H9 (cell line): ENCODE data around the gene ZNF608. TPM values are rescaled to one million over a fixed set of nuclear protein-coding genes. Genes with fewer than 3 reads are reported as not detected.

Experiments used
- DNase-seq: peaks from one replicate; pipeline ENCODE4 v3.0.0-alpha.2; 2017
- H2AFZ ChIP-seq: one replicate; pipeline ENCODE4 v1.6.1; 2013; ENCODE audit warnings: mild to moderate bottlenecking, low read length, control low read depth, moderate library complexity
- H2AK5ac ChIP-seq: 2 replicates; pipeline ENCODE4 v1.6.1; 2013; ENCODE audit warnings: low read length, control low read depth, mixed read lengths; ENCODE audit not compliant: insufficient read length
- H2BK120ac ChIP-seq: one replicate; pipeline ENCODE4 v1.6.1; 2013; ENCODE audit warnings: low read depth, mild to moderate bottlenecking, low read length, control low read depth, inconsistent platforms; ENCODE audit not compliant: poor library complexity, severe bottlenecking
- H2BK12ac ChIP-seq: 2 replicates; pipeline ENCODE4 v1.6.1; 2013; ENCODE audit warnings: low read length, control low read depth, mixed read lengths, low read depth; ENCODE audit not compliant: insufficient read length
- H2BK15ac ChIP-seq: 2 replicates; pipeline ENCODE4 v1.6.1; 2013; ENCODE audit warnings: low read depth, low read length, control low read depth
- H2BK20ac ChIP-seq: one replicate; pipeline ENCODE4 v1.6.1; 2013; ENCODE audit warnings: low read depth, mild to moderate bottlenecking, low read length, control low read depth, inconsistent platforms; ENCODE audit not compliant: poor library complexity, severe bottlenecking
- H2BK5ac ChIP-seq: 2 replicates; pipeline ENCODE4 v1.6.1; 2013; ENCODE audit warnings: low read length, control low read depth, mixed read lengths; ENCODE audit not compliant: insufficient read length
- H3K14ac ChIP-seq: 2 replicates; pipeline ENCODE4 v1.6.1; 2013; ENCODE audit warnings: low read length, control low read depth; ENCODE audit not compliant: insufficient read depth
- H3K18ac ChIP-seq: 2 replicates; pipeline ENCODE4 v1.6.1; 2013; ENCODE audit warnings: low read depth, mild to moderate bottlenecking, mixed read lengths, low read length, control low read depth; ENCODE audit not compliant: insufficient read length
- H3K23ac ChIP-seq: 2 replicates; pipeline ENCODE4 v1.6.1; 2013; ENCODE audit warnings: low read length, control low read depth, mixed read lengths, low read depth; ENCODE audit not compliant: insufficient read length
- H3K23me2 ChIP-seq: 2 replicates; pipeline ENCODE4 v1.6.1; 2013; ENCODE audit warnings: low read depth, mild to moderate bottlenecking, mixed read lengths, low read length, control low read depth; ENCODE audit not compliant: insufficient read length, poor library complexity, severe bottlenecking
- H3K27ac ChIP-seq: 2 replicates; pipeline ENCODE4 v1.5.1; 2013; ENCODE audit warnings: low read length, control low read depth, mixed read lengths, low read depth; ENCODE audit not compliant: insufficient read length
- H3K27me3 ChIP-seq: 2 replicates; pipeline ENCODE4 v1.6.1; 2013; ENCODE audit warnings: low read length, control low read depth, inconsistent platforms; ENCODE audit not compliant: insufficient read depth
- H3K4ac ChIP-seq: 2 replicates; pipeline ENCODE4 v1.6.1; 2013; ENCODE audit warnings: low read depth, mild to moderate bottlenecking, control low read depth, inconsistent platforms, low read length, moderate library complexity
- H3K4me1 ChIP-seq: 2 replicates; pipeline ENCODE4 v1.6.1; 2013; ENCODE audit warnings: low read length, control low read depth, inconsistent platforms; ENCODE audit not compliant: insufficient read depth
- H3K4me2 ChIP-seq: 2 replicates; pipeline ENCODE4 v1.6.1; 2013; ENCODE audit warnings: low read length, control low read depth, mixed read lengths; ENCODE audit not compliant: insufficient read length, insufficient read depth
- H3K56ac ChIP-seq: 2 replicates; pipeline ENCODE4 v1.6.1; 2013; ENCODE audit warnings: low read depth, mild to moderate bottlenecking, mixed read lengths, low read length, control low read depth; ENCODE audit not compliant: insufficient read length
- H3K79me1 ChIP-seq: 2 replicates; pipeline ENCODE4 v1.6.1; 2013; ENCODE audit warnings: low read depth, mild to moderate bottlenecking, moderate library complexity, low read length, control low read depth, inconsistent platforms; ENCODE audit not compliant: insufficient read depth, poor library complexity, severe bottlenecking
- H3K79me2 ChIP-seq: 2 replicates; pipeline ENCODE4 v1.6.1; 2013; ENCODE audit warnings: low read length, control low read depth, inconsistent platforms; ENCODE audit not compliant: insufficient read depth
- H3K9ac ChIP-seq: 2 replicates; pipeline ENCODE4 v1.6.1; 2013; ENCODE audit warnings: low read length, control low read depth, mixed read lengths; ENCODE audit not compliant: insufficient read length; ENCODE audit errors: extremely low read depth
- H3K9me3 ChIP-seq: one replicate; pipeline ENCODE4 v1.6.1; 2013; ENCODE audit warnings: low read depth, low read length, inconsistent platforms; ENCODE audit not compliant: control insufficient read depth
- H3T11ph ChIP-seq: one replicate; pipeline ENCODE4 v1.6.1; 2013; ENCODE audit warnings: mild to moderate bottlenecking, low read length, control low read depth, inconsistent platforms
- H4K20me1 ChIP-seq: one replicate; pipeline ENCODE4 v1.6.1; 2013; ENCODE audit not compliant: control insufficient read depth, insufficient read length, insufficient read depth
- H4K5ac ChIP-seq: 2 replicates; pipeline ENCODE4 v1.6.1; 2013; ENCODE audit warnings: low read depth, mild to moderate bottlenecking, mixed read lengths, low read length, control low read depth; ENCODE audit not compliant: insufficient read length
- H4K8ac ChIP-seq: replicated peaks from 2 replicates; pipeline ENCODE4 v1.6.1; 2013; ENCODE audit warnings: low read length, control low read depth, mixed read lengths, low read depth; ENCODE audit not compliant: insufficient read length
- H4K91ac ChIP-seq: 2 replicates; pipeline ENCODE4 v1.6.1; 2013; ENCODE audit warnings: low read depth, mild to moderate bottlenecking, moderate library complexity, mixed read lengths, low read length, control low read depth; ENCODE audit not compliant: insufficient read length
- H3K27ac Mint-ChIP-seq, 3 experiments: 2 replicates in 2 of 3; 3 replicates in 1 of 3; pipeline ENCODE4 v1.8.0; 2020 to 2021; ENCODE audit warnings: mixed read lengths in 3 of 3, mild to moderate bottlenecking in 1 of 3, moderate library complexity in 1 of 3
- H3K27me3 Mint-ChIP-seq: 2 replicates; pipeline ENCODE4 v1.8.0; 2021; ENCODE audit warnings: low read depth, mild to moderate bottlenecking, moderate library complexity, mixed read lengths
- H3K36me3 Mint-ChIP-seq, 3 experiments: 2 replicates in 2 of 3; 3 replicates in 1 of 3; pipeline ENCODE4 v1.8.0; 2020 to 2021; ENCODE audit warnings: low read depth in 3 of 3, mixed read lengths in 3 of 3; ENCODE audit not compliant: insufficient read depth in 1 of 3
- H3K4me1 Mint-ChIP-seq, 2 experiments: 2 replicates each; pipeline ENCODE4 v1.8.0; 2020; ENCODE audit warnings: mixed read lengths in 2 of 2
- H3K4me3 Mint-ChIP-seq, 2 experiments: 2 replicates in 1 of 2; 3 replicates in 1 of 2; pipeline ENCODE4 v1.8.0; 2020 to 2021; ENCODE audit warnings: mild to moderate bottlenecking in 2 of 2, mixed read lengths in 2 of 2, moderate library complexity in 1 of 2
- H3K9me3 Mint-ChIP-seq, 2 experiments: 2 replicates in 1 of 2; 3 replicates in 1 of 2; pipeline ENCODE4 v1.8.0; 2020; ENCODE audit warnings: mild to moderate bottlenecking in 2 of 2, mixed read lengths in 2 of 2, moderate library complexity in 1 of 2
- WGBS: extraction: QIAGEN DNeasy Blood & Tissue Kit; methylation state at CpG from one replicate; pipeline ENCODE4 v1.1.7; 2013; ENCODE audit warnings: missing lambda C conversion rate, low lambda C conversion rate, mixed read lengths; ENCODE audit not compliant: insufficient read length; ENCODE audit errors: extremely low coverage; 5-methylcytosine and 5-hydroxymethylcytosine counted together
- total RNA-seq: library from RNA; stranded (reverse); gene quantifications from 2 replicates; pipeline ENCODE4 v1.2.1, GENCODE V29; 2021
- TF ChIP-seq, protein P1 (sequence below): fragments of 200-600 bp; sonication (generic); conservative IDR thresholded peaks from 3 replicates; pipeline ENCODE4 v1.8.0; 2021; ENCODE audit warnings: antibody characterized with exemption, mild to moderate bottlenecking

Gene ZNF608
- total RNA-seq, 1 experiment from 2014 or later, result 67.0 TPM

DNA sequence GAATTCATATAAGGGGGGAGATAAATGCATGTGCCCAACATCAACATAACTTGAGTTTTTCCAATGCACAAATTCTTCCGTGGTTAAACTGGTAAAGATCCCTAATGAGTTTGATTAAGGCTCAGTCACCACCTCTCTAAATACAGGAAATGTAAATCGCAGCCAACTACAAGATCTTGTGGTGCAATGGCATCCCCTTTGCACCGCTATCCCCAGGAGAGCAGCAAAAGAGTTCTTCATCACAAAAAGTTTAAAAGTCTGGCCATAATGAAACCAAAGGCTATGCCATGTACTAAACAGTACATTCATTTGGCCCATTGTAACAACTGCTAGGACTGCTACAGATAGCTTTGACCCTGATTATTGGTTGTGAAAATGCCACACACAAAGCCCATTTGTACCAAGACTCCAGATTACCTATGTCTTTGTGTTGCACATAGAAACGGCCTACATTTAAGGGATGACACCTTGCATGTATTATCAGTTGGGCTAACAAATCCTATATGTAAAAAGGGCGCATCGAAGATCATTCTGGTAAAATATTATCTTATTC lies 44.5 kb downstream of the ZNF608 start:
- no peak overlapping the region for H4K91ac ChIP-seq
- TF ChIP-seq, protein P1, sequence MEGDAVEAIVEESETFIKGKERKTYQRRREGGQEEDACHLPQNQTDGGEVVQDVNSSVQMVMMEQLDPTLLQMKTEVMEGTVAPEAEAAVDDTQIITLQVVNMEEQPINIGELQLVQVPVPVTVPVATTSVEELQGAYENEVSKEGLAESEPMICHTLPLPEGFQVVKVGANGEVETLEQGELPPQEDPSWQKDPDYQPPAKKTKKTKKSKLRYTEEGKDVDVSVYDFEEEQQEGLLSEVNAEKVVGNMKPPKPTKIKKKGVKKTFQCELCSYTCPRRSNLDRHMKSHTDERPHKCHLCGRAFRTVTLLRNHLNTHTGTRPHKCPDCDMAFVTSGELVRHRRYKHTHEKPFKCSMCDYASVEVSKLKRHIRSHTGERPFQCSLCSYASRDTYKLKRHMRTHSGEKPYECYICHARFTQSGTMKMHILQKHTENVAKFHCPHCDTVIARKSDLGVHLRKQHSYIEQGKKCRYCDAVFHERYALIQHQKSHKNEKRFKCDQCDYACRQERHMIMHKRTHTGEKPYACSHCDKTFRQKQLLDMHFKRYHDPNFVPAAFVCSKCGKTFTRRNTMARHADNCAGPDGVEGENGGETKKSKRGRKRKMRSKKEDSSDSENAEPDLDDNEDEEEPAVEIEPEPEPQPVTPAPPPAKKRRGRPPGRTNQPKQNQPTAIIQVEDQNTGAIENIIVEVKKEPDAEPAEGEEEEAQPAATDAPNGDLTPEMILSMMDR, result no peak
- no peak overlapping the region for H3K14ac ChIP-seq
- no peak overlapping the region for H3K27ac ChIP-seq
- no peak overlapping the region for H2AFZ ChIP-seq
- no peak overlapping the region for H3K4me2 ChIP-seq
- Mint-ChIP-seq H3K9me3 (no peaks in the 10 kb centered on the region), H3K36me3 (peaks cover 9 to 20% (median 18%) of the 10 kb centered on the region in 3 experiments), H3K4me1 (peaks cover 95 to 99% of the 10 kb centered on the region in 2 experiments), H3K27ac (peak overlapping the region in 1 of 3 experiments; percentile 62; a peak in 2 of 7 replicates), H3K27me3 (no peaks in the 10 kb centered on the region), H3K4me3 (no peak overlapping the region)
- no peak overlapping the region for H2BK5ac ChIP-seq
- H4K8ac ChIP-seq, result no peak overlapping the region
- no peak overlapping the region for H2BK12ac ChIP-seq
- H3K4ac ChIP-seq, result no peak overlapping the region
- H3K79me2 ChIP-seq, result peaks cover 48% of the 10 kb centered on the region
- no peak overlapping the region for H3K23ac ChIP-seq
- no peaks in the 10 kb centered on the region for H3K9me3 ChIP-seq
- DNase-seq, result no peak
- H3K79me1 ChIP-seq, result peaks cover 6% of the 10 kb centered on the region
- no peak overlapping the region for H2BK120ac ChIP-seq
- no peak overlapping the region for H2AK5ac ChIP-seq
- H3K9ac ChIP-seq, result no peak overlapping the region
- H4K5ac ChIP-seq, result no peak overlapping the region
- no peaks in the 10 kb centered on the region for H3K27me3 ChIP-seq
- no peak overlapping the region for H3K56ac ChIP-seq
- H3K4me1 ChIP-seq, result peaks cover 46% of the 10 kb centered on the region; the same call in 1 of the 2 replicates
- H3K18ac ChIP-seq, result no peak overlapping the region
- no peaks in the 10 kb centered on the region for H3K23me2 ChIP-seq
- H4K20me1 ChIP-seq, result no peaks in the 10 kb centered on the region
- no peak overlapping the region for H3T11ph ChIP-seq
- H2BK20ac ChIP-seq, result no peak overlapping the region
- WGBS, result no CpG with 5 or more reads among the region's 6 CpGs
- no peak overlapping the region for H2BK15ac ChIP-seq
